Stimulated activated CD4-positive, alpha-beta T cell treated with anti-CD3 and anti-CD28 coated beads, TNF-alpha, amount 100 ng/mL, for 48 hours (primary cell): Measurements from ENCODE around the gene PDGFD.

Experiments
- DNase-seq, 3 donors: peaks; one replicate each; pipeline ENCODE4 v3.0.0-alpha.2; 2020; ENCODE audit warnings: low read depth in 3 of 3

PDGFD gene

GRCh38 chr11:103958475-103959215 is 205.3 kb downstream of the PDGFD start:
- no peak for DNase-seq

GRCh38 chr11:103953797-103954486 is 210.0 kb downstream of the PDGFD start:
- no peak for DNase-seq

- DNase-seq, result no peak
Measured at GRCh38 chr11:103949781-103950180, 214.2 kb downstream of the PDGFD start.

- DNase-seq, result no peak
Measured at GRCh38 chr11:103948187-103948763, 215.7 kb downstream of the PDGFD start.

- no peak for DNase-seq
Measured at GRCh38 chr11:103947546-103947919, 216.4 kb downstream of the PDGFD start.

GRCh38 chr11:103946793-103947545 is 217.0 kb downstream of the PDGFD start:
- no peak for DNase-seq

- DNase-seq, result no peak
Measured at GRCh38 chr11:103944251-103944940, 219.6 kb downstream of the PDGFD start.

- DNase-seq, result no peak
Measured at GRCh38 chr11:103942646-103943045, 221.3 kb downstream of the PDGFD start.

- DNase-seq, result no peak
Measured at GRCh38 chr11:103940551-103940950, 223.4 kb downstream of the PDGFD start.

- no peak for DNase-seq
Measured at GRCh38 chr11:103939694-103940093, 224.3 kb downstream of the PDGFD start.

- DNase-seq, result no peak
Measured at GRCh38 chr11:103936059-103936458, 227.9 kb downstream of the PDGFD start.

- DNase-seq, result no peak
Measured at GRCh38 chr11:103935219-103935618, 228.7 kb downstream of the PDGFD start.

GRCh38 chr11:103929170-103929903 is 234.6 kb downstream of the PDGFD start:
- DNase-seq, result no peak

- no peak for DNase-seq
Measured at GRCh38 chr11:103928802-103929161, 235.2 kb downstream of the PDGFD start.

GRCh38 chr11:103928040-103928801 is 235.7 kb downstream of the PDGFD start:
- DNase-seq, result no peak

GRCh38 chr11:103927535-103927934 is 236.4 kb downstream of the PDGFD start:
- DNase-seq, result no peak

GRCh38 chr11:103926990-103927389 is 237.0 kb downstream of the PDGFD start:
- DNase-seq, result no peak

- DNase-seq, result no peak
Measured at GRCh38 chr11:103924166-103925013, 239.6 kb downstream of the PDGFD start.

GRCh38 chr11:103923451-103923931 is 240.5 kb downstream of the PDGFD start:
- DNase-seq, result no peak
